Fibroblast of skin of left quadriceps (primary cell): ENCODE results near the gene FBXO45.
"Not testable (repeated sequence)": the region's sequence is repeated elsewhere in the genome, so short reads cannot be mapped to it uniquely, and the experiment has no call there.

Experiments
- DNase-seq, 2 experiments: peaks; one replicate each; pipeline ENCODE4 v3.0.0-alpha.2; 2013; ENCODE audit warnings: low read depth in 2 of 2

FBXO45 gene

GRCh38 chr3:196557236-196557635 lies 11.2 kb upstream of the FBXO45 start:
- DNase-seq = no peak

DNA sequence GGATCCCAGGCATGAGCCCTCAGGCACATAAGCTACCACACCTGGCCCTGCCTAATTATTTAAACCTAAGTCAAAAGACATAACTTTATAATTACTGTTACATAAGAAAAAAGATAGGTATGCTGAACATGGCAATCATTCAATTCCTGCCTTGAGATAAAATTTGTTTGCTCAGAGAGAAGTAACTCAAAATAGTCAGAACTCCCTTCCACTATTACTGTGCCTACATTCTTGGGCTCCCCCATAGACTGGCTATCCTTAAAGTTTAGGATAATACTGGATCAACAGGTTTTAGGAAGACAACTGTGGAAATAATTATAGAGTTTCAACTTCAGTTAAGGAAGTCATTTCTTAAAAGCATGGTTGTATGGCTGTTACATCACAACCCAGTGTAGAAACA lies 10.0 kb upstream of the FBXO45 start:
- DNase-seq = no peak

GRCh38 chr3:196559826-196560225 lies 8.6 kb upstream of the FBXO45 start:
- no peak for DNase-seq

GRCh38 chr3:196563721-196564225 lies 4.7 kb upstream of the FBXO45 start:
- no peak for DNase-seq

GRCh38 chr3:196569003-196569516 lies 600 bp downstream of the FBXO45 start:
- DNase-seq = no peak

DNA sequence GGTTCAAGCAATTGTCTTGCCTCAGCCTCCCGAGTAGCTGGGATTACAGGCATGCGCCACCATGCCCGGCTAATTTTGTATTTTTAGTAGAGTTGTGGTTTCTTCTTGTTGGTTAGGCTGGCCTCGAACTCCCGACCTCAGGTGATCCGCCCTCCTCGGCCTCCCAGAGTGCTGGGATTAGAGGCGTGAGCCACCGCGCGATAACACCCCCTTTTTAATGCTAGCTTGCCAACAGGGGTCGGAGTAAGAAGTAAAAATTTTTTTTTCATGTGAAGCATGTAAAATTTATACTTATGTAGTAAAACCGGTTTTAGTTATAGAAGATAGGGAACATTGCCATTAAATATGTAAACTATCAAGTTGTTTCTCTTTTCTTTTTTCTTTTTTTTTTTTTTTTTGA lies 1.9 kb downstream of the FBXO45 start:
- DNase-seq = not testable (repeated sequence)

GRCh38 chr3:196572389-196572788 lies 3.9 kb downstream of the FBXO45 start:
- DNase-seq = no peak

DNA sequence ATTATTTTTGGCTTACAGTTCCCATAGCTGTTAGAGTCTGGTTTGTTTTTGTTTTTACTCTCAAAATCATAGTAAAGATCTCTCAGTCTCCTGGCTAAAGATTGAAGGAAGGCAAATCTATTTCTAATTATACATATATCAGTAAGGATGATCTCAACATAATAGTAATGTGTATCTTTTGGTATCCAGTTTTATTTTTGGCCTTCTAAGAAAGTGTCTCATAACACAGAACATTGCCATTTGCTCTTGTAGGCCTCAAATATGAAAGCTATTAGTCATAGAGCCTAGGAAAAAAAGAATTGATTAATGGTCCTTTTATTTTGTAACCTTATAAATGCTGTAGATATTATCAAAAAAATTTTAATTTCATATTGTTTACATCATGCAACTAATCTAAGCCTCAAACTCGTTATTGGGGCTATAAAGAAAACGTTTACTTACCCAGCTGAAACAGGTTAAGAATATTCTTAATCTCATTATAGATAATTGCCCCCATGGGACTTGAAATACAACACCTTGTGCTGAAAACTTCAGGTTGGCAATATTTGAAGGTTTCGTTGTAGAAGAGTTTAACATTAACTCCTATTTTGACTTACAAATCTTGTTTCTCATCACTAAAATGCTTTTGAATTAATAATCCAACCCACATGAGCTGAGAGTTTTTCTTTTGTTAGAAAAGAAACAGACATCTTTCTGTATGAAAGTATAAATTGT lies 16.7 kb downstream of the FBXO45 start:
- DNase-seq = no peak

- DNase-seq = no peak
These were observed 21.8 kb downstream of the FBXO45 start for GRCh38 chr3:196590279-196590678.

GRCh38 chr3:196596355-196596754 lies 27.9 kb downstream of the FBXO45 start:
- no peak for DNase-seq

DNA sequence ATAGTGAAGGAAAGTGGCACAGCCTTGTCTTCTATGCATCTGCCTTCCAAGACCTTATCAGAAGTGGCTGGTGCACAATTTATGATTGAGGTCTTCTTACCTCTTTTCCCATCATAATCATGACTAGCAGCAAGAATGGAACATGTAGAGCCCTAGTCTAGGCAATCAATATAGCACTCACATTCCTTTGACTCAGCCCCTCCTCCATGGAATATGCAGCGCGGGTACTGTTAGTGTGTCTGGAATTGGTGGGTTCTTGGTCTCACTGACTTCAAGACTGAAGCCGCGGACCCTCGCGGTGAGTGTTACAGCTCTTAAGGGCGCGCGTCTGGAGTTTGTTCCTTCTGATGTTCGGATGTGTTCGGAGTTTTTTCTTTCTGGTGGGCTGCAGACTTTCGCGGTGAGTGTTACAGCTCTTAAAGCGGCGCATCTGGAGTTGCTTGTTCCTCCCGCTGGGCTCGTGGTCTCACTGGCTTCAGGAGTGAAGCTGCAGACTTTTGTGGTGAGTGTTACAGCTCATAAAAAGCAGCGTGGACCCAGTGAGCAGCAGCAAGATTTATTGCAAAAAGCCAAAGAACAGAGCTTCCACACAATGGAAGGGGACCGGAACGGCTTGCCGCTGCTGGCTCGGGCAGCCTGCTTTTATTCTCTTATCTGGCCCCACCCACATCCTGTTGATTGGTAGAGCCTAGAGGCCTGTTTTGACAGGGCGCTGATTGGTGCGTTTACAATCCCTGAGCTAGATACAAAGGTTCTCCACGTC lies 29.7 kb downstream of the FBXO45 start:
- not testable (repeated sequence) for DNase-seq

GRCh38 chr3:196599734-196600128 lies 31.3 kb downstream of the FBXO45 start:
- no peak for DNase-seq

- no peak for DNase-seq
These were observed 31.9 kb downstream of the FBXO45 start for GRCh38 chr3:196600359-196600758.

- DNase-seq = no peak
These were observed 34.2 kb downstream of the FBXO45 start for GRCh38 chr3:196602673-196603072.

DNA sequence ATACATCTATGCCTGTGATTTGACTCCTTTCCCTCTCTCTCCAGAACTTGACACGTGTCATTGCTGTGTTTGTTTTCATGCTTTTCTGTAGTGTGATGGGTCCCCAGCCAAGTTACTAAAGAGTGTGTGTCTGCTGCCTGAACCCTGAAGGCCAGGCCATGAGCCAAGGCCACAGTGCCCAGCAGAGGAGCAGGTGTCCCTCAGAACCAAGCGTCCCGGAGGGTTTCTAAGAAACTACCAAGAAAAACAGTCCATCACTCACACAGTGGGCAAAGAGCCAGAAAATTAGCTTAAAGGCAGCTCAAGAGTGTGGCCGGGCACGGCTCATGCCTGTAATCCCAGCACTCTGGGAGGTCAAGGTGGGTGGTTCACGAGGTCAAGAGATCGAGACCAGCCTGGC lies 35.2 kb downstream of the FBXO45 start:
- no peak for DNase-seq

- no peak for DNase-seq
These were observed 36.1 kb downstream of the FBXO45 start for GRCh38 chr3:196604548-196604947.

GRCh38 chr3:196608693-196609092 lies 40.2 kb downstream of the FBXO45 start:
- no peak for DNase-seq

- peak; percentile 42 to 51 for DNase-seq
These were observed 40.9 kb downstream of the FBXO45 start for GRCh38 chr3:196609343-196609775.

DNA sequence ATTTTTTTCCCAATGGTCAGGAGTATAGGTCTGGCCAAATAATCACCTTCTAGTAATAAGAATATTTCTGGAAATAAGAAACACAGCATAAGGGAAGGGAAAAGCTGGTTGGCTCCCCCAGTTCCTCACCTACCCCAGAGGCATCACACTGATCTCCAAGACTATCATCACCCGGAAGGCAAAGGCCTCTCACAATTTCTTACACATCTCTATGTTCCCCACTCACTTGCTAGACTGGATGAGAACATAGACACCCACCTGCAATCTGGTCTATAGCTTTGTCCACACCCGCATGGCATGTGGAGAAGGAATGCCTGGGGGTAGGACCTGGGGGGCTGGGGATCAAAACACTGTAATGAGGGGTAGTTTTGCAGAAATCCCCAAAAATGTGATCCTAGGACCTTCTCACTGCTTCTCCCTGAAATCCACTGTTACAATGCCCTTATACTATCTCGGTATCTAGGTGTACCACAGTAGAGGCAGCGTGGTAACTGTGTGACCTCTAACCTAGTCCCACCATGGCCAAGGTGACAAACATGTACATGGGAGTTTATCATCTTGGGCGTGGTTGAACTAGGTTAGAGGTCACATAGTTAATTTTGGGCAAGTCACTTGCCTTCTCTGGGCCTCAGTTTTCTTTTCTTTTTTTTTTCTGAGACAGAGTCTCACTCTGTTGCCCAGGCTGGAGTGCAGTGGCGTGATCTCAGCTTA lies 41.5 kb downstream of the FBXO45 start:
- DNase-seq = no peak

GRCh38 chr3:196611761-196612483 lies 43.5 kb downstream of the FBXO45 start:
- DNase-seq = no peak

GRCh38 chr3:196615234-196615633 lies 46.8 kb downstream of the FBXO45 start:
- not testable (repeated sequence) for DNase-seq
